GM08714 (cell line): ENCODE results near the gene NUP210L.

ENCODE experiments used
- H3K4me3 ChIP-seq: fragments of 200-500 bp; sonication (Bioruptor generic); 2 replicates; pipeline ENCODE4 v1.5.1; 2014; ENCODE audit warnings: mild to moderate bottlenecking, low read length, inconsistent platforms
- ZNF274 ChIP-seq: IDR thresholded peaks from 2 replicates; pipeline ENCODE4 v1.6.1; 2012; ENCODE audit warnings: mild to moderate bottlenecking, low read depth, low read length

NUP210L gene

GRCh38 chr1:153962088-153963029 lies 192.5 kb downstream of the NUP210L start:
- peak overlapping the region; percentile 90 for H3K4me3 ChIP-seq
- no peak for TF ChIP-seq ZNF274

GRCh38 chr1:153961421-153961820 lies 193.5 kb downstream of the NUP210L start:
- no peak for TF ChIP-seq ZNF274
- H3K4me3 ChIP-seq, result peak overlapping the region; percentile 90; the same call in 1 of the 2 replicates

- H3K4me3 ChIP-seq, result no peak overlapping the region
- no peak for TF ChIP-seq ZNF274
These were observed 194.7 kb downstream of the NUP210L start for GRCh38 chr1:153960206-153960605.

GRCh38 chr1:153959454-153959853 lies 195.4 kb downstream of the NUP210L start:
- H3K4me3 ChIP-seq, result no peak overlapping the region
- TF ChIP-seq ZNF274, result no peak

- H3K4me3 ChIP-seq, result no peak overlapping the region
- TF ChIP-seq ZNF274, result no peak
These were observed 196.0 kb downstream of the NUP210L start for GRCh38 chr1:153958961-153959260.

GRCh38 chr1:153958111-153958960 lies 196.5 kb downstream of the NUP210L start, which contains the start of gene CRTC2:
Gene CRTC2 (minus strand): TSS chr1:153958612. CDS start chr1:153958497, 115 bp downstream.
- H3K4me3 ChIP-seq, result peak within 1 kb of the TSS; percentile 82
- no peak for TF ChIP-seq ZNF274

GRCh38 chr1:153957744-153958110 lies 197.1 kb downstream of the NUP210L start:
- TF ChIP-seq ZNF274, result no peak

GRCh38 chr1:153956997-153957715 lies 197.7 kb downstream of the NUP210L start:
- H3K4me3 ChIP-seq, result peak overlapping the region; percentile 82
- TF ChIP-seq ZNF274, result no peak

More at GRCh38 chr1:153957744-153958110, 197.1 kb downstream of the NUP210L start:
- H3K4me3 ChIP-seq, result peak overlapping the region; percentile 82

- no peak for TF ChIP-seq ZNF274
- no peak overlapping the region for H3K4me3 ChIP-seq
These were observed 200.0 kb downstream of the NUP210L start for GRCh38 chr1:153954826-153955225.

- no peak overlapping the region for H3K4me3 ChIP-seq
- TF ChIP-seq ZNF274, result no peak
These were observed 201.0 kb downstream of the NUP210L start for GRCh38 chr1:153953859-153954365.

- no peak for TF ChIP-seq ZNF274
These were observed 203.1 kb downstream of the NUP210L start for GRCh38 chr1:153951801-153952200.

GRCh38 chr1:153951183-153951582 lies 203.7 kb downstream of the NUP210L start:
- H3K4me3 ChIP-seq, result no peak overlapping the region
- no peak for TF ChIP-seq ZNF274

More at GRCh38 chr1:153951801-153952200, 203.1 kb downstream of the NUP210L start:
- H3K4me3 ChIP-seq, result no peak overlapping the region

- H3K4me3 ChIP-seq, result peak within 1 kb of the TSS; percentile 69
- TF ChIP-seq ZNF274, result no peak
These were observed 208.1 kb downstream of the NUP210L start, which contains the start of gene DENND4B for GRCh38 chr1:153946622-153947241. Gene DENND4B (minus strand): TSS chr1:153946718. CDS start chr1:153944374, 2,344 bp downstream.
